GM10266 (cell line): ENCODE measurements around the gene AKR1A1.

Experiments used
- DNase-seq: peaks from one replicate; pipeline ENCODE4 v3.0.0; 2012; ENCODE audit errors: extremely low spot score
- TF ChIP-seq, protein P1 (sequence below): IDR thresholded peaks from 2 replicates; pipeline ENCODE4 v1.5.1; 2012; ENCODE audit warnings: mild to moderate bottlenecking, low read depth; ENCODE audit not compliant: control insufficient read depth, insufficient read depth; ENCODE audit errors: missing control alignments

Gene AKR1A1

DNA sequence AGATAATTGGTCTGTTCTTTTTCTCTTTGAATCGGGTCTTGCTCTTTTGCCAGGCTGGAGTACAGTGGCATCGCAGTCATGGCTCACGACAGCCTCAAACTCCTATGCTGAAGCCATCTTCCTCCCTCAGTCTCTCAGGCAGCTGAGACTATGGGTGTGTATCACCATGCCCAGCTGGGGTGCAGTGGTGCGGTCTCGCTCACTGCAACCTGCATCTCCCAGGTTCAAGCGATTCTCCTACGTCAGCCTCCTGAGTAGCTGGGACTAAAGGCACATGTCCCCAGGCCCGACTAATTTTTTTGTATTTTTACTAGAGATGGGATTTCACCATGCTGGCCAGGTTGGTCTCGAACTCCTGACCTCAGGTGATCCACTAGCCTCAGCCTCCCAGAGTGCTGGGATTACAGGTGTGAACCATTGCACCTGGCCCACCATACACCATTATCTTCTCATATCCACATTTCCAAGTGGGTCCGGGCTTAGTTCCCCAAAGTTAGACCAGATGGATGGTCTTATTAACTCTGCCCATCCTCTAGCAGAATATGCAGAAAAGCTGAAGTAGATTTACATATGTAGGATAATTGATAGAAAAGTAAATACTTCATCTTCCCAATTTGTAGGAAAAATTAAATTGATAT is 60.1 kb downstream of the AKR1A1 start:
- TF ChIP-seq, protein P1, sequence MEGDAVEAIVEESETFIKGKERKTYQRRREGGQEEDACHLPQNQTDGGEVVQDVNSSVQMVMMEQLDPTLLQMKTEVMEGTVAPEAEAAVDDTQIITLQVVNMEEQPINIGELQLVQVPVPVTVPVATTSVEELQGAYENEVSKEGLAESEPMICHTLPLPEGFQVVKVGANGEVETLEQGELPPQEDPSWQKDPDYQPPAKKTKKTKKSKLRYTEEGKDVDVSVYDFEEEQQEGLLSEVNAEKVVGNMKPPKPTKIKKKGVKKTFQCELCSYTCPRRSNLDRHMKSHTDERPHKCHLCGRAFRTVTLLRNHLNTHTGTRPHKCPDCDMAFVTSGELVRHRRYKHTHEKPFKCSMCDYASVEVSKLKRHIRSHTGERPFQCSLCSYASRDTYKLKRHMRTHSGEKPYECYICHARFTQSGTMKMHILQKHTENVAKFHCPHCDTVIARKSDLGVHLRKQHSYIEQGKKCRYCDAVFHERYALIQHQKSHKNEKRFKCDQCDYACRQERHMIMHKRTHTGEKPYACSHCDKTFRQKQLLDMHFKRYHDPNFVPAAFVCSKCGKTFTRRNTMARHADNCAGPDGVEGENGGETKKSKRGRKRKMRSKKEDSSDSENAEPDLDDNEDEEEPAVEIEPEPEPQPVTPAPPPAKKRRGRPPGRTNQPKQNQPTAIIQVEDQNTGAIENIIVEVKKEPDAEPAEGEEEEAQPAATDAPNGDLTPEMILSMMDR: no peak
- no peak for DNase-seq

DNA sequence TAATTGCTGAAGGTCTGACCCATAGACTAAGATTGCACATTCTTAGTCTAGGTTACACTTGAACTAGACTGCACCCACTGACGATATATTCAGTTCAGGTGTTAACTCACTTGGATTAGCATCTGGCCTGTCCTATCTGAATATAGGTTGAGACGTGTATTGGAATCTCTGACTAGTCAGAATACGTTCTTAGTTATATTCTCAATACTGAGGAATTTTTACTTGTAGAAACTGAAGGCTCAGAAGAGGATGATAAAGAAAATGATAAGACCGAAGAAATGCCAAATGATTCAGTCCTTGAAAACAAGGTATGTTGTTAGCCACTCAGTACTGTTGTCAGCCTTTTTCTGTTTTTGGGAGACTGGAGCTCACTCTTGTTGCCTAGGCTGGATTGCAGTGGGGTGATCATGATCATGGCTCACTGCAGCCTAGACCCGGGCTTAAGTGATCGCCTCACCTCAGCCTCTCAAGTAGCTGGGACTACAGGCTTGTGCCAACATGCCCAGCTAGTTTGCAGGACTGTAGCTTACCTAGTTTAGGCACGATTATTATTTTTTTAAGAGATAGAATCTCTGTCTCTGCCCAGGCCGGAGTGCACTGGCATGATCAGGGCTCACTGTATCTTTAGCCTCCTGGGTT is 62.4 kb downstream of the AKR1A1 start:
- no peak for DNase-seq
- TF ChIP-seq, protein P1: no peak

DNA sequence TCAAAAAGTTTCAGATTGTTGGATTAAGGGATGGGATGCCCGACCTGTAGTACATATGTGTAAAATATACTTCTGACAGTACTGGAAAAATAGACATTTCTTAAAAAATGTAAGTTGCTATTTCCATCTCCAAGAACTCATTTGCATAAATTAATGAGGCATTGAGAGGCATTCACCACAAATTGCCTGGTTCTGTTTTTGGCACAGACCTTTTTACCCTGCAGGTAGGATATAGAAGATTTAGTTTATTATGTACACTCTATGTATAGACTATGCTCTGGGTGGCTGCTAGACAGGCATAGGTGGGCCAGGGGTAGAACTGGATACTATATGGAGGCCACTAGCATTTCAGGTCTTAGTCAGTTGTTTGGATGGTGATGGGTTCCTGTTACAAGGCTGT is 65.3 kb downstream of the AKR1A1 start:
- no peak for DNase-seq
- TF ChIP-seq, protein P1: no peak

DNA sequence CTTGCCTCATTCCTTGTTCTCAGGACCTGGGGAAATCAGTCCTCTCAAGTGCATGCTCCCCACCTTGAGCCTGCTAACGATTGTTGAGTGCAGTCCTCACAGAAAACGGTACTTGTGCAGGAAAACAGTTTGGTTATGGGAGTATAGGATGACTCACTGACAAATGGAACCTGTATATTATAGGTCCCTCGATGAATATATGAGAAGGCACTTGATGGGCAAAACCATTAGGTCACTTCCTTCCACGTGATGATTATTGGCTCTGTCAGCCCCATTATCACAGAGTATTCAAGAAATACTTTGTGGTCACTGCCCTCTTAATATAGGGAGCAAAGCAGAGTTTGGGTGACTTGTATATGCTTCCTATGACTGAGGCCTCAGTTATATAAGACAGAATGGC is 67.0 kb downstream of the AKR1A1 start:
- TF ChIP-seq, protein P1: no peak
- no peak for DNase-seq

DNA sequence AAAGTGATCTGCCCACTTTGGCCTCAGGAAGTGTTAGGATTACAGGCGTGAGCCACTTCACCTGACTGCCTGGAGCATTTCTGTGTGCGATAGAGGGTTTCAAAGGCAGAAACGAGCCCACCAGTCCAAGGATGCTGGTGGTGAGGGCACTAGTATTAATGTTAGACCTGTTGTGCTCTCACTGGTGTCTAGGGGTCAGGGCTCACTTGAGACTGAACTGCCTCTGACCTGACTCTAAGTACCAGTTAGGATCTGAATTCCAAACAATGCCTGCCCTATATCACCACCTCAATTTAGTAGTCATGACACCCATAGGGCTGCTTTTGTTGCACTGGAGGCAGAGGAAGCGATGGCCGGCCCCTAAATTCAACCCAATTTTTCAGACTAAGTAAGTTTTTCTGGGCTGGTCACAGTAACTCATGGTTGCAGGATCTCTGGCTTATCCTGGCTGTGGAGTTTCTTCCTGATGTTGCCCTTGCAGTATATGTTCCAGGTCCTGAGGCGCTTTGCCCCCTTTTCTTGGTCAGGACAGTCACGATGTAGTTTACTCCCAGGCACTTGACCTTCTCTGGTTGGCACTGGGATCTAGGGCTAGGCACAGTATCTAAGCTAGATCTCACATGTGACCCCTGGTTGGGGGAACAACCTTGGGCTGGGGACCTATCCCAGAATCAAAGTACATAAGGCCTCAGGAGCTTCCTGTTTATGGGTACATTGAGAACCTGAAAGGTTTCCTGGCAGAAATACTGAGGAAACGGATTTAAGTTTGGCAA is 68.7 kb downstream of the AKR1A1 start:
- DNase-seq: no peak
- TF ChIP-seq, protein P1: no peak
